Stimulated activated CD4-positive, alpha-beta T cell treated with anti-CD3 and anti-CD28 coated beads, TNF-alpha, amount 100 ng/mL, for 48 hours (primary cell): ENCODE results near the gene ZNF521.

Experiments used
- DNase-seq, 3 donors: peaks; one replicate each; pipeline ENCODE4 v3.0.0-alpha.2; 2020; ENCODE audit warnings: low read depth in 3 of 3

Gene ZNF521

DNA sequence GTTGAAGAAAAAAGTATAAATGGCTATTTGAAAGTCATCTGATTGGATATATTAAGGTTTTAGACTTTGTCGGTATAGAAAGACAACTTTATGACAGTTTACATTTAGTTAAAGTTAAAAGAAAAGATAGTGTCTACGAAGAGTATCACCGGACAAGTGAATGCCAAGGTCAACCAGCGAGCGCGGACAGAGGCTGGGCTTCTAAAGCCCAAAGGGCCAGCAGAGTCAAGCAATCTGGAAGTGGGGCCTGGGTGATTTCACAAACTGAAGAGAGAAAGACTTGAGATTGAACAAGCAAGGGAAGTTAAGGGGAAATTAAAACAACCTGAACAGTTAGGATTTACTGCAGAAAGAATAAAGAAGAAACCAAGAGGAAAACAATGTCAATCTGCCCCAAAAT is 16.3 kb downstream of the ZNF521 start:
- no peak for DNase-seq

DNA sequence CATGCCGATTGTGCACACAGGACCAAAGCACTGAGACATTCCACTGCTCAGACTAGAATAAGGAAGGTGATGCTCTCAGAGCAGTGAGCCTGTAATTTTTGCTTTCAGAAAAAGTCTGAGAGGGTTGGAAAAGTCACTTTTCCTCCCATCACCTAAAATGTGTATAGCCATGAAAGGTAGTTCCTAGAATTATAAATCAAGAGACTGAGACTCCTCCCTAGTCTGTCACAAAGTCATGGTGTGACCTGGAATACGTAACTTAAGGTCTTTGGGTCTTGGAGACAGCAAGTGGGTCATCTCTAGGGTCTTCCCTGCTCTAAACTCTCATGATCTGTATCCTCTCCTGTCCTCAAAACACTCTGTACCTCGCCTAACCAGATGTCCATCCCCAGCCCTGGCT is 16.9 kb downstream of the ZNF521 start:
- no peak for DNase-seq

DNA sequence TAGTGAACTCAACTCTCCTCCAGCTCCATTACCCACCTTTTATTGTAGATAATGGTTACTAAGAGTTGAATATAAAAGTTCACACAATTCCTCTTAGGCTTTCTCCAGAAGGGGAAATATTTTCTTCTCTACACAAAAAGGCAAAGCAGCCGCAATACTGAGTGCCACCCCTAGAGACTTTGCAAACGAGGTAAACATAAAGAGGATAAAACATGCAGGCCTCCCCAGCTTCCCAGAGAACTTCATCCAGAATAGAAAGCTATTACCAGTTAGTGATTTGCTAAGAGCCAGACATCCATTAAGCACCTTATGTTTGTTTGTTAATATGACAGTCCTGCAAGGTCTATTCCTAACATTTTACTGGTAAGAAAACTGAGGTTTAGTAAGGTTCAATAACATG is 17.4 kb downstream of the ZNF521 start:
- no peak for DNase-seq

DNA sequence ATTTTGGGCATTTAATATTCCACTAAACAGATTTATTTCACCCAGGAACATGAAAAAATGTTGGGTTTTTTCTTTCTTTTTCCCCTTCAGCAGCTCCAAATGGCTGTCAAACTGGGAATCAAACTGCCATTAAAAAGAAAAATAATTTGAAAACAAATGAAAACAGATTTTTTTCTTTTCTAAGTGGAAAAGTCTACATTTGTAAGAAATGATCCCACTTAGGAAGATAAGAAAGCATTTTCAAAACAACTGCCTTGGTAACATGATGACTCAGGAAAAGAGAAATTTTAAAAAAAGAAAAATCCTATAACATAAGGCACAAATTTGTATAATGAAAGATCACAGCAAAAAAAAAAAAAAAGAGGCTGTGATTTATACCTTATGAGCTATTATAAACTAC is 20.0 kb downstream of the ZNF521 start:
- no peak for DNase-seq

DNA sequence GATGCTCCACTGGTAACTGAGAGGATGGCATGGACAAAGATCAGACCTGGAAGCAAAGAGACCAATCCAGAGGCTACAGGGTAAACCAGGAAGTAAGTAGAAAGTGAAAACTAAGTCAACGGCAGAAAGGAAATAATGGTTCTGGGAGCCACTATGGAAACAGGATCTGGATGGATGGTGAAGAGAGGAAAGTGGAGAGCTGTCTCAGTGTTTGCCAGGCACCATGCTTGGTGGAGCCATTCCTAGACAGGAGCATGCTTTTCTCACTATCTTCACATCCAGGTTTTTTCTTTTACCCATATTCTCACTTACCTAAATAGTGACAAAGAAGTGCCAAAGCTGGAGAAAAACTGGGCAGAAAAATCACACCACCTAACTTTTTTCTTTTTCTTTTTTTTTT is 22.2 kb downstream of the ZNF521 start:
- DNase-seq = no peak

DNA sequence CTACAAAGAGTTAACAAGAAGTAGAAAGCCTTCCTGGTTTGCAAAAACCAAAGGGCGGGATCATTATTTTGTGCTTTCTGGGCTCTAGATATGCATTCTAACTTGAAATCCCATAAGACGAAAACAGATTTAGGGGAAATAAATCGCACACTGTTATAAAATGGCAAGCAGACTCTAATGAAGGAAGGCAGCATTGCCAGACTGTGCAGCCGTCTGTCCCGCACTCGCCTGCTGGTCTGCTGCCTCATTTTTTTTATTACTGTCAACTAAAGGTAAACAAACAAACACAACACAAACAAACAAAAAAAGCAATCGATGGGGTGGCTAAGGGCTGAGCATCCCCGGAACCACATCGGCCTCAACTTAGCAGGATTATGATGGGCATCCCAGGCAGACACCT is 24.4 kb downstream of the ZNF521 start:
- DNase-seq = no peak

DNA sequence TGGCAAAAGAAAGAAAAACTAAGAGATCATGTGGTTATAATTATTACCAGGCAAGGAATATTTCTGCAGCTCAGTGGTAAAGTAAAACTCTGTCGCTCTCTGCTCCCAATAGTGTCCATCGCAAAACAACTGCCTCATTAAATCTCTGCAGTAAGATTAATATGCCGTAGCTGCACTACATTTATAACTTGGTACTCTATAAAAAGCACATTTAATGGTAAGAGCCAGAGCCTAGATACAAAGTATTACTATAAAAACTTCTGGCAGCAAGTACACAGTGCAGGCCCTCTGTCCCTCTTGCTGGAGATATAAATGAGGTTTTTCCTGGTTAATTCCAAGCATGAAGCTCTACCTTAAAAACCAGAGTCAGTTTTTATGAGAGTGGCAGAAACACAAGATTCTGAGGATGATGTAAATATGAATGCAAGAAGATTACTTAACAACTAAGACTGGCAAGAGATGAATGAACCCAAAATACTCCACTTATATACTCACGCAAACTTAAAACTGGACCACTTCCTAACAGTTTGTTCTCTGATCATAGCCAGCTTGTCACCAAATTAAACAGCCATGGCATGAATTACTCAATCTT is 25.5 kb downstream of the ZNF521 start:
- DNase-seq = no peak

DNA sequence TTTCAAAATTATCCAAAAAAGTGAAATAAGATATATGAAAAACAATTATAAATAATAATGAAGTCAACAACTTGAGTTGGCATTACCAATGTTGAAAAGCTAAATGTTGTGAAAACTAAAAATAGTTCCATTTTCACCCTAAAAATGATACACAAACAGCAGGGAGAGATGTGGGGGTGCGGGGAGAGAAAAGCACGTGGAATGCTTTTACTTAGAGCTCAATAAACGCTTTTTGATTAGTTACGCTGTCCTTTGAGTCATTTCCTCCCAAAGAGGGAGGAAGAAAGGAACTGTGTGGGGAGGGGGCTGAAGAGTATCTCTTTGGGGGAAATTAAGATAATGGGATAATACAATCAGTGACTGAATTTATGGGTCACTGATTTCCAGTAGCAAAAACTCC is 29.2 kb downstream of the ZNF521 start:
- no peak for DNase-seq

DNA sequence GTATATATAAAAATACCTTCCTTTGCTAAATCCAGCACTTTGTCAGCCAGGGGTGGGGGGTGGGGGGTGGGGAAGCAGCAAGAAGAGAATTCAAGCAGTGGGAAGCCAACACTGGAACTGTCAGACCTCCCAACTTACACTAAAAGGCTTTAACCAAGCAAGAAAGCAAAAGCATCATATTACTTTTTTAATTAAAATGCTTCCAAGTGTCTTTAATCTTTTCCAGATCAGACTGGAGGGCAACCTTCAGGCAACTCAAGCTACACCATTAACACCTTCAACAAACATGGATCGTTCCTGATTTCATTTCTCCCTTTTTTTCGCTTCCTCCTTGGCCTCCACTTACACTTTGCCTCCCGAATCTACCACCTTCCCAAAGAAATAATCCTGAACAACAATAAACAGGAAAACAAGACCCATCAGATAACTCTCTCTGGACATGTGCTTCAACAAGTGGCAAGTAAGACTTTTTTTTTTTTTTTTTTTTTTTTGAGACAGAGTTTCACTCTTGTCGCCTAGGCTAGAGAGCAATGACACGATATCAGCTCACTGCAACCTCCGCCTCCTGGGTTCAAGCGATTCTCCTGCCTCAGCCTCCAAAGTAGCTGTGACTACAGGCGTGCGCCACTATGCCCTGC is 35.5 kb downstream of the ZNF521 start:
- DNase-seq = no peak

DNA sequence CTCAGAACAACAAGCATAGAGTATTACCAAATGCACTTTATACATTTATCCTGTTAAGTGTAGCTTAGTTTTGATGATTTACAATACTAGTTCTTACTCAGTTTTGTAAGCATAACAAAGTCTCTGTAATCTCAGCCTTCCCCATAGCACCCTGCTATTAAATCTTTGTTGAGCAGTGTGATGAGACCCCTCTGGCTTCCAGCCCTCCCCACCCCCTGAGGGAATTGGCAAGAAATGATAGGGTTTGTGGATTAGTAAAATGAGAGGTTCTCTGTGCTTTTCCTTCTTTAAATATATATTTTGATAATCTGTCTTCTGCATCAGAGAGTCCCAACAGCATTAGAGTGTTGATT is 37.2 kb downstream of the ZNF521 start:
- no peak for DNase-seq

DNA sequence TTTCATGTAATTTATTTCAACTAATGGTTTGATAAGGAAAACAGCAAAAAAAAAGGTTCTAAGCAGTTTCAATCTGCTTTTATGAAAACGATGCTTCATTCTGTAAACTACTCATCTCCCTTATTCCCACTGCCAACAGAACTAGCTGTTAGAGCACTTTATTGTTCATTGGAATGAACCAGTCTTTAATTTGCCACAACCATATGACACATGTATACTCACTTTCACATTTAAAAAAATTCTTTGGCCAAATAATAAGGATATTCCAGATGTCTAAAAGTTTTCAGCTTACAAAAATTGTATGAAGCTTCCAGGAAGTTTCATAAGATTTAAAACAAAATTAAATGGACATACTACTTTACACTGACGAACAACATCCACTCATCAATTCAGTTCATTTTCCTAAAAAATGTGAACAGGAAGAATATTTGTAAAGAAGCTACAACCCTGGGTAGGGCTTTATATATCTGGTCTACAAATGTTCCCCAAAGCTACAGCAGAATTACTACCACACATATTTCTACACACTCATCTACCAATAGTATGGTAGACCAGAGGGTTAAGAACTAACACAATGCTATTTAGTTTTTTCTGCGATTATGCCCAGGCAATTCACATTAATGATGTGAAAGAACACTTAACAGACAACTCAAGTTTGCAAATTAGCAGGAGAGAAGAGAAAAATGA is 37.7 kb downstream of the ZNF521 start:
- no peak for DNase-seq

DNA sequence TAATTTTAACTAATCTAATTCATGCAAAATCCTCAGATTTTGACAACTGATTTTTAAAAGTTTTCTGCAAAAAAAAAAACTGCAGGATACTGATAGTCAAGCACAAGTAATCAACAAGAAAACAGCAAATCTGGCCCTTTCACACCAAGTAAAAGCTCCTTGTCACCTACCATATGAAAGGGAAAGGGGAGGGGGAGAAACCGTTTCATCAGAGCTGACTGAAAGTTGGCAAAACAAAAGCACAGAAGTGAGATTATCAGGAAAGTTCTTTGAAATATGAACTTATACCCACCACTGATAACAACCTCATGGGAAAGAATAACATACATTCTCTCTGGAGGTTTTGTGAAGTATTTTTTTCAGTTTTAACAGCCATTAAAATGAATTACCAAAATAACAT is 38.7 kb downstream of the ZNF521 start:
- DNase-seq = no peak

DNA sequence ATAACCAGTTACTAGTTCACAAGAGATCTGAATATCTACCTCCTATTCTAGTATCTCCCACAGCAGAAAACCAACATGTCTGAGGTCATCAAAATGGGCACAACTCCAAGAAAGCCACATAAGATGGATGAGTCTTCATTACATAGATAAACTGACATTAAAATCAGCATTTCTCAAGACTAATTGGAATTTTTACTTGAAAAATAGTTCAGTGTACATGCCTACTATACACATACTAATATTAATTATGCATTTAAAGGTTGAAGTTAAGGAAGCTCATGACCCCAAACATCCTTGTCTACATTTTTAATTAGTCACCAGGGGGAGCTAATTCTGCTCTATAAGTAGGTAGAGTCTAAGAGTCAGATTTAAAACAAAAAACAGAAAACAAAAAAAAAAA is 41.9 kb downstream of the ZNF521 start:
- DNase-seq = no peak

DNA sequence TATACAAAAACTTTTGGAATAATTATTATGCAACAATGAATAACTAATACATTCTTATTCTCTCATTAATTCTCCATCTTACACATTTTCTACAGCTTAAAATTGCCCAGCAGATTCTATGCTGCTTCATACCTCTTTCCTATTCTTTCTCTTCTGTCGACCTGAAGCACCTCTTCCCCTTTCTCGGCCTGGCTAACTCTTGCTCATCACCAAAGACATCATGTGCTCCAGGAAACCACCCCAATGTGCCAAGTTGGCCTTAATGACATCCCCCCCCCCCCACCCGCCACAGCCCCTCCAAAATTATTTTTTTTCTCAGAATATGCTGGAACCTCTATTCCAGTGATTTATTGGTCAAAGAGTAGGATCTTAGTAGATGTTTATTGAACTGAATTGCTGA is 43.6 kb downstream of the ZNF521 start:
- DNase-seq = no peak

DNA sequence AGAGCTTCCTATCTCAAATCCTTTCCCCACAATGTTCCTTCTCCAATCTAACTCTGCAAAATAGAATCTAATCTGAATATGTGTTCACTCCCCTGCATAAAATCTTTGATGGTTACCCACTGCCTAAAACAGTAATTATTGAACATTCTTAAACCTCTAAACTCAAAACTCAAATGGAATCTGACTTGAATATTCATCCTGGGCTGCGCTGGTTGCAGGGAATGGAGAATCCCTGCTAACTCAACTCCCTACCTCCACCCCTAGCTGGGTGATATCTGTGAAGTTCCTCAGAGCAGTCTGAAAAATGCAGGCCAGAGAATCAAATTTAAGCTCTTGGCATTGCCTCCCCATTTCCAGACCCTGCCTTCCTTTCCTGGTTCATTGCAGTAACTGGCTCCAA is 44.8 kb downstream of the ZNF521 start:
- DNase-seq = no peak

DNA sequence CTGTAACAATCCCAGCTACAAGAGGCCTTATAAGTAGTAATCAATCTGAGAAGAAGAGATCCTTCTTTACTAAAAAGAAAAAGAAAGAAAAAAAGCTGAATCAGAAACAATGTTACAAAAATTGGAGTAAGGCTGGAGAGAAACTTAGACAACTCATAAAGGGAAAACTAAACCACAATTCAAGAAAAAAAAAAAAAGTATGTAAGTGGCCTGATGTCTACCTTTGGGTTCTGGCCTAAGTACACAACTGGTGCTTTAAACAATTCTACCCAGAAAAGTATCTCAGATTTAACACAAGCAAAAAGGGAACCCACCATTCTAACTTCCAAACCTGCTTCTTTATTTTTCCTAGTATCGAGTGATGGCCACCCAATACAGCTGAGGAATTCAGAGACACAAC is 45.3 kb downstream of the ZNF521 start:
- DNase-seq = no peak

DNA sequence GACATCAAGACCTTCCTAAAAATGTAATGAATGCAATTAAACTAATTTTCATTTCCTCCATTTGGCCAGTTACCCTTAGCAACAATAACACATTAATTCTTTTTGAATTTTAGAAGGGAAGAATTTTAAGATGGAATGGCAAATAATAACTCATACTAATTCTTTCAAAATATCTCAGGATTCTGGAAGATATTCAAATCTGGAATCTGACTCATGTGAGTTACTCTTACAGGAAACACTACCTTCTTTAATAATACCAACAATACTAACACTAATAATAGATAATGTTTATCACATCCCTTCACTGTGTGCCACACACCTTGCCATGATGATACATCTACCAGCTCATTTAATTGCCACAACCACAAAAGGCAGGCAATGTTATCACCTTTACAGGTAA is 46.4 kb downstream of the ZNF521 start:
- no peak for DNase-seq

DNA sequence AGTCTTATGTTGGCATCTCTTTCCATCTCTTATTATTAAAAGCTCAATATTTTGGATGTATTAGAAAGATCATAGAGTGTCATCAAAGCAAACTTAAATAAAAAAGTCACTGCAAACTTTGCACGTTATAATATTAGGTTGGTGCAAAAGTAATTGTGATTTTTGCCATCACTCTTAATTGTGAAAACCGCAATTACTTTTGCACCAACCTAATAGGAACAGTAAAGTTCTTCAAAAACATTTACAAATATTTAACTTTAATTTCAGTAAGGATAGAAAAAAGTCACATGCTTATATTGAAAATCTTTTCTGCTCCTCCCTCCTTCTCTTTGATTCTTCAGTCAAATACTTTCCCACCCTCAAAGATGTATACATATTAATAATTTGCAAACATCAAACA is 51.5 kb downstream of the ZNF521 start:
- no peak for DNase-seq

DNA sequence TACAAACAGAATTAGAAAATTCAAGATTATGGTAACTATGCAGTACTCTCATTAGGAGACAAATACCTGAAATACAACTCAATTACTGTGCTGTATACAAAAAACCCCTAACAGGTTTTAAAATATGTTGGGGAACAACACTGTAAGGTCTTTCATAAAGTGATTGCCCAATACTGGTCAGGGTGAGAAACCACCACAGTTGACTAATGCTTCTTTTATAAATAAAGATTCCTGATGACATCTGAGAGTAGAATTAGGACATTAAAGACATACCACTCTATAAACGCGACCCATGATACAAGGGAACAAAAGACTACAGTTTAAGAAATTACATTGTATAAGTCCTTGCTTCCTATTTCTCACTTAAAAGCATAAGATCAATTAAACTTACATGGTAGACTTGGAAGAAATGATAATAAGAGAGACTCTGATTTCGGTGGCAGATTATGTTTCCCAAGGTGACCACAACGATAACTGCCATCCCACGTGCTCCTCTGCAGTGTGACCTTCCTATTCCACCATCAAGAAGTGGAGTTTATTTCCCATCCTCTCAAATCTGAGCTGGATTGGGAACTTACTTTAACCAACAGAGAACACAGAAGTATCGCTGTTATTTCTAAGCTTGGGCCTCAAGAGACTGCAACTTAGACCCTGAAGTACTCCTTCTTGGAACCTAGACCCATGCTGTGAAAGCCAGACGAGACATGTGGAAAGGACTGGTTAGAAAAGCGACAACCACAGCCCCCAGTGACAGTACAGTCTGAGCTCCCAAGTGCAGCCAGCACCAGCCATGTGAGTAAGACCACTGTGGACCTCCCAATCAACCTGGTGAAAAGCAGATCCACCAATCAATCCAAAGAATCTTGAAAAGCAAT is 52.3 kb downstream of the ZNF521 start:
- DNase-seq = no peak

DNA sequence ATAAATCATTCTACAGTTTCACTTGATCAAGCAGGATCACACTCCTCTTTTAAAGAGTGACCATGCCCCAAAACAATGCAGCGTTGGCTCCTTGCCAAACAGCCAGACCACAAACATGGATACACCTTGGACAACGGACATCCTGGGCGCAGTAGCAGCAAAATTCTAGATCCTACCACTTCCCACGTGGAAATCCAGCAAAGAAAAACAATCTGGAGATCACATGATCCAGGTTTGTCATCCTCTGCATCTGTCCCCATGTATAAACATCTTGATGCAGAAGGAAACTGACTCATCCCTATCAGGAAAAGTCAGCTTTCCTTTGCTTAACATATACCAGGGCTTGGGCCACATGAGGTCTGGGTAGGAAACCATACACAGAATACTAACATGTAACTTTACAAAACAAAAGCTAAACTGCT is 53.1 kb downstream of the ZNF521 start:
- no peak for DNase-seq

DNA sequence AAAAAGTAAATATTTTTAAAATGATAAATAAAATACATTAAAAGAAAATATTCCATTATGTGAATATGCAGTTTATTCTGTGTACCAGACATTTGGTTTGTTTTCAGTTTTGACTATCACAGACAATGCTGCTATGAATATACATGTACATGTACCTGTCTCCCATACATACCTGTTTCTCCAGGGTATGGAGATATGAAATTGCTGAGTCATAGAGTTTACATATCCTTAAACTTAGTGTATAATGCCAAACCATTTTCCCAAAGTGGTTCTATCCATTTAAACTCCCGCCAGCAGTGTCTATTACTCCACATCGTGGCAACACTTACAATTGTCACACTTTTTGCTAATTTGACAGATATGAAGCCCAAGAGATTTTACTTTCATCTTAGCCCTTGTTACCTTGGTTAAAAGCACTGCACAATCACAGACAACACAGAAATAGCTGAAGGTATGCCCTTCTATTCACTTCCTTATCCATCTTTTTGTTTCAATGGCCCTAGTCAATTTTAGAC is 56.3 kb downstream of the ZNF521 start:
- no peak for DNase-seq

DNA sequence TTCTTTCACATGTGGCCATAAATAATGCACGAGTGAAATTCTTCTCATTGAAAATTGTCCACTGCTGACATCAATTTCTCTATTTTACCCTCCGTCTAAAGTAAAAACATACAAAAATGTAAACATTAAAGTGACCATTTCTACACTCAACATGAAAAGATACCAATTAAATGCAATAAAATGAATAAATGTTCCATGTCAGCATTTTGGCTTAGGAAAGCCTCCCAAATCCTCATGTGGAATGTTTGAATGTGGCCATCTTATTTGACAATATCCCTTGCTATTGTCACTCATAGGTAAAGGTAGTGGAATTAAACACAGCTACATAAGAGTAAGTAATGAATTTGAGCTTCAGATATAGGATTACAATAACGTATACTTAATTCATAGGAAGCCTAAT is 60.8 kb downstream of the ZNF521 start:
- no peak for DNase-seq
